Measurements from ENCODE around the gene GLP2R.

Gene GLP2R

DNA sequence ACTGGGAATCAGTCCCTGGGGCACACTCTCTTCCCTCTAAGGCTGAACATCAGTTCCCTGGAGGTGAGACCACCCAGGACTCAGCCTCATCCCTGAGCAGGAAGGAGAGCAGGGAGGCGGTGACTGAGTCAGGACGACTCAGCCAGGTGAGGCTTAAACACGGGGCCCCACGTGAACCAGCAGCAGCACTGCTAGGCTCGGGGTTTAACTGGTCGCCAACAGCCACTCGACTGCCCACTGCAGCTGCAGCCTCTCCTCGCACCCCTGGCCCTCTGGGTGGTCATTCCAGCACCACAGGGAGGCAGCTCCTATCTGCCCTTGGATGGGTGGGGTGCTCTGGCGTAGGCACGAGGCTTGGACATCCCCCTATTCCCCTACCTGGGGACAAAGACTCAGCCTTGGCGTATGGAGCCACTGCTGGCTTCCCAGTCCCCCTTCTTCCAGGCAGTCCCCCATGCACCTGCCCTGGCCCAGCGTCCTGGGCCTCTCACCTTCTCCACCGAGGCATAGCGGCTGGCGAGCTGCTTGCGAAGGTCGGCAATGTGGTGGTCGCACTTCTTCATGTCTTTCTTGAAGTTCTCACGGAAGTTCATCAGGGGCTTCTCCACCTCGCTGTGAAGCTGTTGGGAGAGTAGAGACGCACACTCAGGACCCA lies 100.6 kb downstream of the GLP2R start:
- no peak for DNase-seq

DNA sequence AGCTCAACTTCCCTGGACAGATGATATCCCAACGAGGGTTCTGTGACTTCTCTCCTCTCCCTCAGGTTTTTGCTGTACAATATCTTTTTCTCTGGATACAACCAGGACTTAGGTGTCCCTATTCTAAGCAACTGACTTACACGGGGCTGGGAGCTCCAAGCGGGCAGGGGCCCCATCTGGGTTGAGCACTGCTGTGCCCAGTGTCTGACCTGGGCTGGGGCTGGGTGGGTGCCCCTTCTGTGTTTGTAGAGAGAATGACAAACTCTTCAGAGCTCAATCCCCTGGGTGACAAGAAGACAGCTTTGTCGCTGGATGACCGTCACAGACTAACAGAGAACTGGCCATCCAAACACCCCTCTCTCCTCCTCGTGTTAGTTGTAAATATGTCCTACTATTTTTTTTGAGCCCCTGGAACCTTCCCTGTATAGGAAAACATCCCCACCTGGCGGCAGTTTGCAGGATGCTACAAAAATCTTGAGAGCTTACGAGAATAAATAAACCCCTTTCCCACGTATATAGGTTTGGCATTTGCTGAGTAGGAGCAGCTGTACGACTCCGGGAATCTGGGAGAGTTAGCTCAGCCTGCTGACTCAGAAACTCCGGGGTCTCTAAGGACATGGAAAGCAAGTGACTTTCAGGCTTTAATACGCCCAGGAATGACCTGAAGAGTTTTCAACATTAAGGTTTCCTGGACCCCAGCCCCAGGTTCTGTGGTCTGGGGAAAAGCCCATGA lies 103.0 kb downstream of the GLP2R start:
- DNase-seq = peak; percentile 48

DNA sequence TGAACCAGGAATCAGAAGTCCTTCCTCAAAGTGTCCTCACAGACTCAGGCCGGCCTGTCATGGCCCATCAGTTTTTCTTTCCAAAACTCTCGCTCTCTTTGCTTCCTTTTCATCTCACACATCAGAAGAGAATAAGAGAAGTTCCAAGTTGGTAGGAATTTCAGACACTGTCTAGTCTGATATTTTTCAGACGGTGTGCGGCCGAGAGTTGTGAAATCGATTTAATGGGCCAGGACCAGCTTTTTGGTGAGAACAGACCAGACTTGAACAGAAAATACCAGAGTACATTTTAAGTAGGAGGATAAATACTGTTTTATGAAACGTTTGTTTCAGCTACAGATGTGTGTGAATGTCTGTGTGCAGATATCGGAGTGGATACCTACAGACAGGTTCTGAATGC lies 104.1 kb downstream of the GLP2R start:
- DNase-seq = no peak

GRCh38 chr17:9931144-9931741 lies 105.5 kb downstream of the GLP2R start:
- no peak for DNase-seq

- DNase-seq = no peak
Measured at GRCh38 chr17:9932491-9932890, 106.8 kb downstream of the GLP2R start.

DNA sequence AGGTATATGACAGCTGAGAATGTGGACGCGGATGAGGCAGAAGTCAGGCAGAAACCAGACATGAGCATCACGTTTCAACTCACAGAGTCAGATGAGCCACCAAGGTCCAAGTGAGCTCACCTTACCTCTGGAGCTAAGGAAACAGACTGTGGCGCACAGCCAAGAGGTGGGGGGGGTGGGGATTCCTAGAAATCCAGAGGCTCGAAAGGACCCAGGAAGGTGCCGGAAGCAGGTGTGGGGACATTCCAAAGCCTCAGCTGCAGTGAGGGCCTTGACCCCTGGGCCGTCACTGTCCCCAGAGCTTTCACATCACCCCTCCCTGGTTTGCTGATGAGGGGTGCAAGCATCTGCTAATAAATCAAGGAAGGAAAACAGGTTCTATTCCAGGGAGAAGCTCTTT lies 108.6 kb downstream of the GLP2R start:
- DNase-seq = no peak

GRCh38 chr17:9935408-9935807 lies 109.7 kb downstream of the GLP2R start:
- DNase-seq = no peak

- DNase-seq = no peak
Measured at GRCh38 chr17:9936095-9936494, 110.4 kb downstream of the GLP2R start.

DNA sequence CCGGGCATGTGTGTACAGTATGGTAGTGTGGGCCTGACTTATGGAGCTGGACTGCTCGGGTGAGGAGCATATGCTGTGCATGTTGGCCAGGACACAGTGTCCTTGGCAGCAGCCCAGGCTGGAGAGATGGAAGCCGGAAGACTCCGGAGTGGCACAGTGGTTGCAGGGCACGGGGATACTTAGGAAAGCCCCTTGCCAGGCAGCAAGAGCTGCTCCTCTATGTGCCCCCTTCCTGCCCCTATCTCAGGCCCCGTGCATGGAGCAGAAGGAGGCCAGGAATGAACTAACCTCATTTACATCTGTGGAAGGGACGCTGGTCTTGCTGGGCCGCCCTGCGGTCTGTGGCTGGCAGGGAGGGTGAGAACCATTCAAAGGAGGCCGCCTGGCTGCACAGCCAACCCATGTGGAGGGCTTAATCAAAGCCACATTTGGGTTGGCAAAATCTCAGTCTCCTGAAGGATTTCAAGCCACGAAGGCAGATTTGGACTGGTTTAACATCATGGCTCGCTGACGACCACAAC lies 111.6 kb downstream of the GLP2R start:
- no peak for DNase-seq

DNA sequence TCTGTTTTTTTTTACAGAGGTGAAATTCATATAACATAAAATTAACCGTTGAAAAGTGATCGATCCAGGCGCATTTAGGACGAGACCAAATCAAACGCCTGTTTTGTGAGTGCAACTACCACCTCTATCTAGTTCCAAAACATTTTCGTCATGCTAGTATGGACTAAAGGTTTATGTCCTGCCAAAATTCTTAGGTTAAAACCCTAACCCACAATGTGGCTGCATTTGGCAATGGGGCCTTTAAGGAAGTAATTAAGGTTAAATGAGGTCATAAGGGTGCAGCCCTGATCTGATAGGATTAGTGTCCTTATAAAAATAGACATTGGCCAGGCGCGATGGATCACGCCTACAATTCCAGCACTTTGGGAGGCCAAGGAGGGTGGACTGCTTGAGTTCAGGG lies 112.2 kb downstream of the GLP2R start:
- no peak for DNase-seq

- no peak for DNase-seq
Measured at GRCh38 chr17:9938764-9939163, 113.0 kb downstream of the GLP2R start.

GRCh38 chr17:9940841-9941240 lies 115.1 kb downstream of the GLP2R start:
- DNase-seq = no peak

DNA sequence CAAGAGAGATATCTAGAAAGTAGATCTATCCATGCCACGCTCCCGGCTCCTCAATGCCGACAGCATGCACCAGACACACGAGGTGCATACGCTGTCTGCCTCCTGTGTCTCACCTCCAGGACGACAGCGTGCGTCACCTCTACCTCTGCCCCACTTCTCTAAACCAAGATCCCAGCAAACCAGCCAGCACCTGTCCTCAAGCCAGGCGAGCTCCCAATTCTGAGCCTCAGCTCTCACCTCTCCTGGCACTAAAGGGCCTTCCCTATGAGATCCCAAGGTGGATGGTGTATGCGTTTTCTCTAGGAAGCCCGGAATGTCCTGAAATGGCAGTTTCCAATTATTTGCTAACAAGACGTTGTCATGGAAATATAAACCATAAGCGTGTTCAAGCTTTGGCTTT lies 115.6 kb downstream of the GLP2R start:
- DNase-seq = no peak

Data from NCI-H2227 treated with DMSO at 0.1 percent for 48 hours (cell line).